ENCODE data around the gene ANXA7. TPM values are rescaled to one million over a fixed set of nuclear protein-coding genes. Genes with fewer than 3 reads are reported as not detected.

The ANXA7 gene
- total RNA-seq, 2 experiments from 2014 or later = 77.7 to 79.6 TPM

DNA sequence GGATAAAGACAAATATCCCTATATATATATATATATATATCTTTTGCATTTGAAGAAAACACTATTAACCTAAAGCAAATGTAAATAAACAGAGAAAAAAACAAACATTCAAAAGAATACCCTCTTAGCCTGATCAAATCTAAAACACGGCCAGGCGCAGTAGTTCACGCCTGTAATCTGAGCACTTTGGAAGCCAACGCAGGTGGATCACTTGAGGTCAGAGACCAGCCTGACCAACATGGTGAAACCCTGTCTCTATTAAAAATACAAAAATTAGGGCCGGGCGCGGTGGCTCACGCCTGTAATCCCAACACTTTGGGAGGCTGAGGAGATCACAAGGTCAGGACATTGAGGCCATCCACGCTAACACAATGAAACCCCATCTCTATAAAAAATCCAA is 9.2 kb downstream of the ANXA7 start:
- intact Hi-C loops (cut with DNase I, micrococcal nuclease) = no loop called here
- Histone ChIP-seq H3K27me3 (ENCODE audit: control insufficient read depth in 1 of 2, insufficient read depth in 2 of 2, low read length in 2 of 2) (no peaks in the 10 kb centered on the region), H3K4me3 (ENCODE audit: low read length) (no peak overlapping the region), H3K36me3 (ENCODE audit: insufficient read depth, low read length) (peaks cover 10% of the 10 kb centered on the region), H3K4me1 (ENCODE audit: insufficient read depth, low read length) (peaks cover 12% of the 10 kb centered on the region), H3K27ac (ENCODE audit: low read depth in 1 of 2, low read length in 2 of 2) (no peak overlapping the region), H3K9me3 (ENCODE audit: control insufficient read depth in 1 of 2, insufficient read depth in 1 of 2, low read length in 2 of 2) (no peaks in the 10 kb centered on the region)
- no peak for ATAC-seq (ENCODE audit: poor library complexity)
- Mint-ChIP-seq H3K4me3 (no peak overlapping the region), H3K9me3 (no peaks in the 10 kb centered on the region), H3K27ac (no peak overlapping the region), H3K36me3 (ENCODE audit: low read depth) (peaks cover 30% of the 10 kb centered on the region), H3K27me3 (no peaks in the 10 kb centered on the region), H3K4me1 (ENCODE audit: low read depth) (peaks cover 53% of the 10 kb centered on the region)
- DNase-seq = no peak
- ChIA-PET POLR2A (no interaction called here), CTCF (no interaction called here)
- TF ChIP-seq, protein P1, sequence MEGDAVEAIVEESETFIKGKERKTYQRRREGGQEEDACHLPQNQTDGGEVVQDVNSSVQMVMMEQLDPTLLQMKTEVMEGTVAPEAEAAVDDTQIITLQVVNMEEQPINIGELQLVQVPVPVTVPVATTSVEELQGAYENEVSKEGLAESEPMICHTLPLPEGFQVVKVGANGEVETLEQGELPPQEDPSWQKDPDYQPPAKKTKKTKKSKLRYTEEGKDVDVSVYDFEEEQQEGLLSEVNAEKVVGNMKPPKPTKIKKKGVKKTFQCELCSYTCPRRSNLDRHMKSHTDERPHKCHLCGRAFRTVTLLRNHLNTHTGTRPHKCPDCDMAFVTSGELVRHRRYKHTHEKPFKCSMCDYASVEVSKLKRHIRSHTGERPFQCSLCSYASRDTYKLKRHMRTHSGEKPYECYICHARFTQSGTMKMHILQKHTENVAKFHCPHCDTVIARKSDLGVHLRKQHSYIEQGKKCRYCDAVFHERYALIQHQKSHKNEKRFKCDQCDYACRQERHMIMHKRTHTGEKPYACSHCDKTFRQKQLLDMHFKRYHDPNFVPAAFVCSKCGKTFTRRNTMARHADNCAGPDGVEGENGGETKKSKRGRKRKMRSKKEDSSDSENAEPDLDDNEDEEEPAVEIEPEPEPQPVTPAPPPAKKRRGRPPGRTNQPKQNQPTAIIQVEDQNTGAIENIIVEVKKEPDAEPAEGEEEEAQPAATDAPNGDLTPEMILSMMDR (IDR thresholded peaks at IDR 0.05) = no peak

DNA sequence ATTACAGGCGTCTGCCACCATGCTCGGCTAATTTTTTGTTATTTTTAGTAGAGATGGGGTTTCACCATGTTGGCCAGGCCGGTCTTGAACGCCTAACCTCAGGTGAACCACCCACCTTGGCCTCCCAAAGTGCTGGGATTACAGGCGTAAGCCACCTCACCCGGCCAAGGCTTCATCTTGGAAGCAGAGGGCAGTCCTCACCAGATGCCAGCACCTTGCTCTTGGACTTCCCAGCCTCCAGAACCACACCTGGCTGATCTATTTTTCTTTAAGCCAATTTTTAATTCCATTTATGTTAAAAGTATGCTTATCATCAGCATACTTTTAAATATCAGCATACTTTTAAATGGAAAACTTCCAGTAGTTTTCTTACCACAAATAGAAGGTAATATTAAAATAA is 12.2 kb downstream of the ANXA7 start:
- Histone ChIP-seq H3K9me3 (ENCODE audit: control insufficient read depth in 1 of 2, insufficient read depth in 1 of 2, low read length in 2 of 2) (no peaks in the 10 kb centered on the region), H3K4me1 (ENCODE audit: insufficient read depth, low read length) (peaks cover 3% of the 10 kb centered on the region), H3K27me3 (ENCODE audit: control insufficient read depth in 1 of 2, insufficient read depth in 2 of 2, low read length in 2 of 2) (no peaks in the 10 kb centered on the region), H3K36me3 (ENCODE audit: insufficient read depth, low read length) (peaks cover 27% of the 10 kb centered on the region), H3K4me3 (ENCODE audit: low read length) (no peak overlapping the region), H3K27ac (ENCODE audit: low read depth in 1 of 2, low read length in 2 of 2) (no peak overlapping the region)
- H3K27me3 Mint-ChIP-seq = no peaks in the 10 kb centered on the region
- TF ChIP-seq, protein P1 (IDR thresholded peaks at IDR 0.05) = no peak
- H3K27ac Mint-ChIP-seq = no peak overlapping the region
- ChIA-PET CTCF (no interaction called here), POLR2A (no interaction called here)
- DNase-seq (no peak), ATAC-seq (ENCODE audit: poor library complexity) (no peak)
- H3K9me3 Mint-ChIP-seq = no peaks in the 10 kb centered on the region
- intact Hi-C loops (cut with DNase I, micrococcal nuclease) = no loop called here
- peaks cover 29% of the 10 kb centered on the region for H3K4me1 Mint-ChIP-seq (ENCODE audit: low read depth)
- no peak overlapping the region for H3K4me3 Mint-ChIP-seq
- H3K36me3 Mint-ChIP-seq (ENCODE audit: low read depth) = peaks cover 51% of the 10 kb centered on the region

DNA sequence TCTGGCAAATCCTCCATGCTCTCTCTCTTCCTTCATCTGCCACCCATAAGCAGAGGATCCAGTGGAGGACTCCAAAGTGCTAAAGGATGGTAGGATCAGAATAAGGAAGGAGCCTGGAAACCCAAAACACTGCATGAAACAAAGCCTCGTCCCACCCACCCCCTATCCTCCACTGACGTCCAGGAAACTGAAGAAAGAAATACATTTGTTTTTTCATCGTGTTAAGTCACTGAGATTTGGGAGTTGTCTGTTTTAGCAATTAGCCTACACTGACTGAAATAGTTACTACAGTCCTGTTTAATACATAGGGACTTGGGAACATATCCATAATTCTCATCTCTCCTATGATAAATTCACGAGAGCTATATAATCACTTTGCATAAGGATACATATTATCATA is 14.8 kb downstream of the ANXA7 start:
- H3K36me3 ChIP-seq (ENCODE audit: insufficient read depth, low read length) = peaks cover 47% of the 10 kb centered on the region
- TF ChIP-seq, protein P1 (IDR thresholded peaks at IDR 0.05) = no peak
- Mint-ChIP-seq H3K9me3 (no peaks in the 10 kb centered on the region), H3K4me1 (ENCODE audit: low read depth) (peaks cover 7% of the 10 kb centered on the region), H3K4me3 (no peak overlapping the region), H3K27me3 (no peaks in the 10 kb centered on the region), H3K36me3 (ENCODE audit: low read depth) (peaks cover 67% of the 10 kb centered on the region), H3K27ac (no peak overlapping the region)
- DNase-seq (no peak), ATAC-seq (ENCODE audit: poor library complexity) (no peak)
- intact Hi-C loops (cut with DNase I, micrococcal nuclease) = no loop called here
- H3K27me3 ChIP-seq (ENCODE audit: control insufficient read depth in 1 of 2, insufficient read depth in 2 of 2, low read length in 2 of 2) = no peaks in the 10 kb centered on the region
- ChIA-PET CTCF (interaction anchor here (1.1 kb wide), 1 partner anchor 135 kb away, joined by 3 read pairs; no protein-coding TSS in a partner anchor), POLR2A (no interaction called here)
- H3K4me1 ChIP-seq (ENCODE audit: insufficient read depth, low read length) = no peaks in the 10 kb centered on the region
- H3K4me3 ChIP-seq (ENCODE audit: low read length) = no peak overlapping the region
- no peaks in the 10 kb centered on the region for H3K9me3 ChIP-seq (ENCODE audit: control insufficient read depth in 1 of 2, insufficient read depth in 1 of 2, low read length in 2 of 2)
- no peak overlapping the region for H3K27ac ChIP-seq (ENCODE audit: low read depth in 1 of 2, low read length in 2 of 2)
